WTC11 (cell line): Measurements from ENCODE around the gene PKHD1. TPM values are rescaled to one million over a fixed set of nuclear protein-coding genes. Genes with fewer than 3 reads are reported as not detected.
"Not testable (repeated sequence)": the region's sequence is repeated elsewhere in the genome, so short reads cannot be mapped to it uniquely, and the experiment has no call there.

Source experiments
- ATAC-seq: fragments of 200-7000 bp; cut with Tn5 transposase; 2 replicates; pipeline ENCODE4 v1.10.0; 2021; ENCODE audit warnings: mild to moderate bottlenecking, moderate library complexity
- CTCF ChIA-PET: fragments of 300-600 bp; sonication (Branson Sonifier 250); formaldehyde crosslinking; loops from one replicate; lab custom pipeline; 2021; ENCODE audit warnings: antibody characterized with exemption; lab: Charles Lee
- POLR2A ChIA-PET: fragments of 350-600 bp; sonication (Branson Sonifier 250); formaldehyde crosslinking; loops from one replicate; lab custom pipeline; 2021; ENCODE audit warnings: antibody characterized with exemption; lab: Charles Lee
- DNase-seq: peaks from one replicate; pipeline ENCODE4 v3.0.0; 2021; ENCODE audit warnings: low spot score
- H3K27ac Mint-ChIP-seq: 2 replicates; pipeline ENCODE4 v1.8.0; 2021; ENCODE audit warnings: mixed read lengths
- H3K27me3 Mint-ChIP-seq: 2 replicates; pipeline ENCODE4 v1.8.0; 2021; ENCODE audit warnings: low read depth, mild to moderate bottlenecking, moderate library complexity, mixed read lengths
- H3K36me3 Mint-ChIP-seq: 2 replicates; pipeline ENCODE4 v1.8.0; 2021; ENCODE audit warnings: mixed read lengths
- H3K4me1 Mint-ChIP-seq: 2 replicates; pipeline ENCODE4 v1.8.0; 2022; ENCODE audit warnings: mixed read lengths
- H3K4me3 Mint-ChIP-seq: 2 replicates; pipeline ENCODE4 v1.8.0; 2021; ENCODE audit warnings: mild to moderate bottlenecking, moderate library complexity, mixed read lengths
- H3K9me3 Mint-ChIP-seq: 2 replicates; pipeline ENCODE4 v1.8.0; 2021; ENCODE audit warnings: mixed read lengths
- AR ChIP-seq: fragments of 250-450 bp; sonication (Bioruptor Pico); IDR thresholded peaks from 2 replicates; pipeline ENCODE4 v1.9.0; 2021; ENCODE audit warnings: mild to moderate bottlenecking
- CBFB ChIP-seq: sonication (generic); formaldehyde crosslinking; IDR thresholded peaks from 2 replicates; pipeline ENCODE4 v1.8.1; 2022; ENCODE audit warnings: mild to moderate bottlenecking, low read depth, missing genetic modification reagents
- E2F4 ChIP-seq: sonication (generic); formaldehyde crosslinking; IDR thresholded peaks from 2 replicates; pipeline ENCODE4 v1.8.1; 2022; ENCODE audit warnings: low read depth, mild to moderate bottlenecking, moderate library complexity, missing genetic modification reagents, borderline replicate concordance
- JUN ChIP-seq: sonication (generic); formaldehyde crosslinking; IDR thresholded peaks from 2 replicates; pipeline ENCODE4 v1.8.0; 2023; ENCODE audit warnings: mild to moderate bottlenecking, missing genetic modification reagents
- SP1 ChIP-seq: sonication (generic); formaldehyde crosslinking; conservative IDR thresholded peaks from 2 replicates; pipeline ENCODE4 v1.8.1; 2022; ENCODE audit warnings: missing genetic modification reagents
- STAT6 ChIP-seq: sonication (generic); formaldehyde crosslinking; conservative IDR thresholded peaks from 2 replicates; pipeline ENCODE4 v1.8.1; 2023; ENCODE audit warnings: mild to moderate bottlenecking, low read depth, missing genetic modification reagents, moderate library complexity
- TP53 ChIP-seq: sonication (generic); formaldehyde crosslinking; IDR thresholded peaks from 2 replicates; pipeline ENCODE4 v1.8.1; 2023; ENCODE audit warnings: mild to moderate bottlenecking, missing genetic modification reagents
- USF2 ChIP-seq: sonication (generic); formaldehyde crosslinking; IDR thresholded peaks from 2 replicates; pipeline ENCODE4 v1.8.1; 2023; ENCODE audit warnings: mild to moderate bottlenecking, missing genetic modification reagents, moderate library complexity
- ZNF232 ChIP-seq: sonication (generic); formaldehyde crosslinking; IDR thresholded peaks from 2 replicates; pipeline ENCODE4 v1.8.0; 2022; ENCODE audit warnings: mild to moderate bottlenecking, missing genetic modification reagents
- ZNF317 ChIP-seq: sonication (generic); formaldehyde crosslinking; IDR thresholded peaks from 2 replicates; pipeline ENCODE4 v1.8.1; 2023; ENCODE audit warnings: low read depth, mild to moderate bottlenecking, moderate library complexity, missing genetic modification reagents, borderline replicate concordance
- total RNA-seq: library from RNA; stranded (reverse); gene quantifications from 3 replicates; pipeline ENCODE4 v1.2.3, GENCODE V29; 2021
- TF ChIP-seq, protein P1 (sequence below): fragments of 250-450 bp; sonication (Bioruptor Pico); conservative IDR thresholded peaks from 2 replicates; pipeline ENCODE4 v1.9.0; 2021; ENCODE audit warnings: mild to moderate bottlenecking
- TF ChIP-seq, protein P2 (sequence below): fragments of 250-450 bp; sonication (Bioruptor Pico); IDR thresholded peaks from 2 replicates; pipeline ENCODE4 v1.8.0; 2021; ENCODE audit warnings: mild to moderate bottlenecking
- TF ChIP-seq, protein P3 (sequence below): sonication (generic); formaldehyde crosslinking; IDR thresholded peaks from 2 replicates; pipeline ENCODE4 v1.8.1; 2023; ENCODE audit warnings: mild to moderate bottlenecking, missing genetic modification reagents

The PKHD1 gene
- total RNA-seq, 1 experiment from 2014 or later = 0.15 TPM

GRCh38 chr6:51853109-51853508 is 234.3 kb downstream of the PKHD1 start:
- ATAC-seq, H3K27ac Mint-ChIP-seq, H3K27me3 Mint-ChIP-seq, DNase-seq, POLR2A ChIA-PET, CTCF ChIA-PET, H3K4me3 Mint-ChIP-seq: not testable (repeated sequence)
- TF ChIP-seq ZNF317 (CRISPR knock-in tag) = peak; percentile 65; the same call in 1 of the 2 replicates
- peaks cover 14% of the 10 kb centered on the region for H3K36me3 Mint-ChIP-seq
- peaks cover 17% of the 10 kb centered on the region for H3K4me1 Mint-ChIP-seq
- H3K9me3 Mint-ChIP-seq = peaks cover 48% of the 10 kb centered on the region

GRCh38 chr6:51846531-51846930 is 240.9 kb downstream of the PKHD1 start:
- Mint-ChIP-seq H3K27ac (no peak overlapping the region), H3K27me3 (no peaks in the 10 kb centered on the region), H3K4me3 (no peak overlapping the region), H3K9me3 (peaks cover 23% of the 10 kb centered on the region)
- POLR2A ChIA-PET = no interaction called here
- ATAC-seq (no peak), DNase-seq (no peak)
- TF ChIP-seq, protein P1, sequence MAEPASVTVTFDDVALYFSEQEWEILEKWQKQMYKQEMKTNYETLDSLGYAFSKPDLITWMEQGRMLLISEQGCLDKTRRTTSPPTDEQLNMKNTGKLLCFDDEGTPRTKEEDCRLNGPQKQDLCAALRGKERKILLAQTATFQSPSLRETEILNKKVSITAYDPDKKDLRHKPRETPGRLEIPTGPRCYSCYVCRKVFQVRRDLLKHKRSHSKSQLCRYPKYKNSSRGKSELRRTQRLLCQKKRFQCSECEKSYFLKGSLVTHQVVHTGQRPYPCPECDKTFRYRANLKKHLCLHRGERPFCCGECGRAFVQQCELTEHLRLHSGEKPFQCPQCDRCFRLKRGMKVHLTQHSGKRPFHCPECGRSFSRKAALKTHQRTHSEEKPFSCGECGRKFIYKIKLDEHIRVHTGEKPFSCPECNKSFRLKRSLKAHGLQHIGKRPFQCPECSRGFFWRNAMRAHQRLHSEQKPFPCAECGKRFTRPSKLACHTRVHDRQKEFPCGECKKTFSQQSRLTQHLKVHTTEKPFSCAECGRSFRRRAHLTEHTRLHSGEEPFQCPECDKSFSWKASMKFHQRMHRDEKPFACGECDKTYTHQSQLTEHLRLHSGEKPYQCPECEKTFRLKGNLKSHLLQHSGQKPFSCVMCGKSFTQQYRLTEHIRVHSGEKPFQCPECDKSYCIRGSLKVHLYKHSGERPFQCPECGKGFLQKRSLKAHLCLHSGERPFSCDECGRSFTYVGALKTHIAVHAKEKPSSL (CRISPR knock-in tag) = no peak
- TF ChIP-seq CBFB (CRISPR knock-in tag) = no peak
- TF ChIP-seq, protein P2, sequence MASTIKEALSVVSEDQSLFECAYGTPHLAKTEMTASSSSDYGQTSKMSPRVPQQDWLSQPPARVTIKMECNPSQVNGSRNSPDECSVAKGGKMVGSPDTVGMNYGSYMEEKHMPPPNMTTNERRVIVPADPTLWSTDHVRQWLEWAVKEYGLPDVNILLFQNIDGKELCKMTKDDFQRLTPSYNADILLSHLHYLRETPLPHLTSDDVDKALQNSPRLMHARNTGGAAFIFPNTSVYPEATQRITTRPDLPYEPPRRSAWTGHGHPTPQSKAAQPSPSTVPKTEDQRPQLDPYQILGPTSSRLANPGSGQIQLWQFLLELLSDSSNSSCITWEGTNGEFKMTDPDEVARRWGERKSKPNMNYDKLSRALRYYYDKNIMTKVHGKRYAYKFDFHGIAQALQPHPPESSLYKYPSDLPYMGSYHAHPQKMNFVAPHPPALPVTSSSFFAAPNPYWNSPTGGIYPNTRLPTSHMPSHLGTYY = no peak
- TF ChIP-seq, all 79 proteins: peak for 0
- Mint-ChIP-seq H3K4me1 (peaks cover 33% of the 10 kb centered on the region), H3K36me3 (no peaks in the 10 kb centered on the region)
- CTCF ChIA-PET = no interaction called here

DNA sequence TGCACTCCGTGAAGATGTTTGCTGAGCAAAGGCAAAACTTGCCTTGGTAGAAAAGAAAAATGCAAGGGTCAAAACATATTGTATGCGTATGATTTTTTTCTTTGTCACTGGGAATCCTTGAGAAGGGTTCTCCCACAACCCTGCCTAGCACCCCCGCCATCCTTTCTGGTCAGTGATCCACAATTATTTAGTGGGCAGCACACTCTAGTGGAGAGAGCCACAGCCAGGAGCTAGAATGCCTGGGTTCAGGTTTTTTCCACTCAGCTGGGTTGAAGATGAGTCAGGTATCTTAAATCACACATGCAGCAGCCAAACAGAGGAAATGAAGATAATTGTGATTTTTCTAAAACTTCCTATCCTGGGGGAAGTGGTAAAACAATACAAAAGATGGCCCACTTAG is 243.1 kb downstream of the PKHD1 start:
- POLR2A ChIA-PET = interaction anchor here (0.6 kb wide), 1 partner anchor 158 kb away, joined by 3 read pairs; no protein-coding TSS in a partner anchor
- Mint-ChIP-seq H3K27ac (no peak overlapping the region), H3K9me3 (peaks cover 8% of the 10 kb centered on the region), H3K4me1 (peaks cover 46% of the 10 kb centered on the region), H3K27me3 (no peaks in the 10 kb centered on the region), H3K36me3 (no peaks in the 10 kb centered on the region), H3K4me3 (no peak overlapping the region)
- CTCF ChIA-PET = interaction anchor here (0.8 to 2.5 kb wide), 9 partner anchors 10 to 999 kb away, joined by 3 to 7 read pairs (median 4); no protein-coding TSS in a partner anchor
- peak; percentile 42 for DNase-seq
- ATAC-seq = peak; percentile 43
- TF ChIP-seq AR (no peak), ZNF232 (CRISPR knock-in tag) (no peak), USF2 (CRISPR knock-in tag) (no peak), E2F4 (CRISPR knock-in tag) (no peak), CBFB (CRISPR knock-in tag) (no peak), TP53 (CRISPR knock-in tag) (no peak), SP1 (CRISPR knock-in tag) (no peak), STAT6 (CRISPR knock-in tag) (no peak), JUN (CRISPR knock-in tag) (no peak)
- TF ChIP-seq, protein P3, sequence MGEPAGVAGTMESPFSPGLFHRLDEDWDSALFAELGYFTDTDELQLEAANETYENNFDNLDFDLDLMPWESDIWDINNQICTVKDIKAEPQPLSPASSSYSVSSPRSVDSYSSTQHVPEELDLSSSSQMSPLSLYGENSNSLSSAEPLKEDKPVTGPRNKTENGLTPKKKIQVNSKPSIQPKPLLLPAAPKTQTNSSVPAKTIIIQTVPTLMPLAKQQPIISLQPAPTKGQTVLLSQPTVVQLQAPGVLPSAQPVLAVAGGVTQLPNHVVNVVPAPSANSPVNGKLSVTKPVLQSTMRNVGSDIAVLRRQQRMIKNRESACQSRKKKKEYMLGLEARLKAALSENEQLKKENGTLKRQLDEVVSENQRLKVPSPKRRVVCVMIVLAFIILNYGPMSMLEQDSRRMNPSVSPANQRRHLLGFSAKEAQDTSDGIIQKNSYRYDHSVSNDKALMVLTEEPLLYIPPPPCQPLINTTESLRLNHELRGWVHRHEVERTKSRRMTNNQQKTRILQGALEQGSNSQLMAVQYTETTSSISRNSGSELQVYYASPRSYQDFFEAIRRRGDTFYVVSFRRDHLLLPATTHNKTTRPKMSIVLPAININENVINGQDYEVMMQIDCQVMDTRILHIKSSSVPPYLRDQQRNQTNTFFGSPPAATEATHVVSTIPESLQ (CRISPR knock-in tag) = no peak
